Colonic mucosa (tissue), 4 donors: Measurements from ENCODE around the gene ATF4. TPM values are rescaled to one million over a fixed set of nuclear protein-coding genes. Genes with fewer than 3 reads are reported as not detected.

ENCODE experiments used
- DNase-seq: peaks from one replicate; pipeline ENCODE4 v3.0.0-alpha.2; 2020
- H3K27ac ChIP-seq: fragments of 200-600 bp; one replicate; pipeline ENCODE4 v1.8.0; 2021
- H3K27me3 ChIP-seq: fragments of 200-600 bp; one replicate; pipeline ENCODE4 v1.8.0; 2021
- H3K36me3 ChIP-seq: fragments of 200-600 bp; one replicate; pipeline ENCODE4 v1.8.0; 2021
- H3K4me1 ChIP-seq: fragments of 200-600 bp; one replicate; pipeline ENCODE4 v1.8.0; 2021; ENCODE audit warnings: mild to moderate bottlenecking
- H3K4me3 ChIP-seq: fragments of 200-600 bp; one replicate; pipeline ENCODE4 v1.8.0; 2021
- H3K9ac ChIP-seq, 2 donors: one replicate each; pipeline ENCODE4 v1.7.0; 2013; ENCODE audit warnings: control low read depth in 2 of 2, low read depth in 2 of 2, low read length in 2 of 2
- H3K9me3 ChIP-seq: fragments of 200-600 bp; one replicate; pipeline ENCODE4 v1.8.0; 2021
- intact Hi-C: fragments of 100-400 bp; cut with DNase I; formaldehyde crosslinking; loops from one replicate; pipeline ENCODE4 v1.14.1; 2022
- total RNA-seq, 2 donors: library from RNA; stranded (reverse); fragmentation: NEBNext Ultra II Directional in 1 of 2; extraction: Animal tissue kit (Norgen Biotek cat#: 25700) in 1 of 2; gene quantifications; one replicate each; pipeline ENCODE4 v1.2.1, GENCODE V29; 2021
- TF ChIP-seq, protein P1 (sequence below): fragments of 200-600 bp; IDR thresholded peaks from one replicate; pipeline ENCODE4 v1.8.0; 2022; ENCODE audit warnings: antibody characterized with exemption, mild to moderate bottlenecking
- donor health status: healthy.
- donor health status: DM: no; HTN: no; CAD: no.
- donor health status: DM: no; HTN: no; CAD: no.

Gene ATF4
- total RNA-seq, 2 donors from 2014 or later = 279 to 302 TPM

DNA sequence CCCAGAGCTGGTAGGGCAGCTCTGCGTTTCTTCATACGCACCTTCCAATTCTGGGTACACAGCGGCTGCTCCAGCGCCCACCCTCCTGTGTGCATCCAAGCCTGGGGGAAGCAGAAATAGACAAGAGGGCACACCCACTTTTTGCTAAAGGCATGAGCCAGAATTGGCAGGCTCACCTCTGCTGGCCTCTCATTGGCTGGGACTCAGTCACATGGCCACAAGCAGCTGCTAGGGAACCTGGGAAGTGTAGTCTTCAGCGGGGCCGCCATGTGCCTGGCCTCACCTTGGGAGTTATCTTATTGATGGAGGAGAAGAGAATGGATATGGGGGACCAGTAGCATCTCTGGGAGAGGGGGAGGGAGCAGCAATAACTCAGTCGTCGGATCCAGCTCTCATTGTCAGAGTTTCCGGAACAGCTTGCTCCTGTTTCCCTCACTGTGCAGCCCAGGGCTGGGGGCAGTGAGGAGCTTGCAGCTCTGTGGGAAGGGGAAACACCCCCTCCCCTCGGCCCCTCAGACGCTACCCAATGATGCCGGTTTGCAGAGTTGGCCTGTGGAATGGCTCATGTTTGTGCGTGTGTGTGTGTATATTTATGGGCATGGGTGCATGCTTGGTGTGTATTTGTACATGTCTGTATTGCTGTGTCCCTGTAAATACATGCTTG is 30.1 kb upstream of the ATF4 start:
- no peaks in the 10 kb centered on the region for H3K36me3 ChIP-seq

DNA sequence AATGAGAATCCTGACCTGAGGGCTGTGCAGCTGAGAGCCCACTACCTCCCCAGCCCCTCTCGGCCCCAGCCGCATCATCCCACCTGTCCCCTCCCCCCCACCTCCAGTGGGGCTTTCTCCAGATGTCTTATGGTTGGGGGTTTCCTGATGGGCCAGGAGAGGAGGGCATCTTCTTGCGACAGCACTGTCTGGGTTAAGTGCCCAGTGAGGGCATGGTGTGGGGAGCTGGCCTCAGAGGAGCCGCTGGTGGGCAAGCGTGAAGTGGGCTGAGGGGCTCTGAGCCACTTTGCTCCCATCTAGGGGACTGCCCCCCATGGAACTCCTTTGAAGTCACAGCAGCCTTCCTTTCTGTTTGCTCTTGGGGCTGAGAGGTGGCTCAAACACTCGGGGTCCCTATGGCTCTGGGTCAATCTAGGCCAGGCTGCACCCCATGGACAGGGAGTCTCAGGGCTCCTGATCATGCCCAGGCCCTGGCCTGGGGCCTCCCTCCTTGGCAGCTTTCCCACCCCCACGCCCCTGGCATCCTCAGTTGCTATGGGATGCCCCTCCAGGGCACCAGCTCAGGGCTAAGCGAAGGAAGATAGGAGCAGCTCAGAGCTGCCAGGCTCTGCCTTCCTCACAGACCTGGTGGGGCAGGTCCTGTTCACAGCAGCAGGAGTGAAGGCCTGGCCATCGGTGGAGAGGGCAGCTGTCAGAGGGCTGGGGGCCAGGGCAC is 29.2 kb upstream of the ATF4 start:
- H3K4me1 ChIP-seq = peaks cover 7% of the 10 kb centered on the region
- H3K9ac ChIP-seq = no peak overlapping the region
- intact Hi-C loops = loop anchor here (5.0 kb wide), 1 partner anchor 36 kb away; no protein-coding TSS in a partner anchor
- no peak overlapping the region for H3K27ac ChIP-seq
- H3K9me3 ChIP-seq = no peaks in the 10 kb centered on the region
- no peak overlapping the region for H3K4me3 ChIP-seq
- no peaks in the 10 kb centered on the region for H3K27me3 ChIP-seq
- H3K36me3 ChIP-seq = no peaks in the 10 kb centered on the region
- TF ChIP-seq, protein P1, sequence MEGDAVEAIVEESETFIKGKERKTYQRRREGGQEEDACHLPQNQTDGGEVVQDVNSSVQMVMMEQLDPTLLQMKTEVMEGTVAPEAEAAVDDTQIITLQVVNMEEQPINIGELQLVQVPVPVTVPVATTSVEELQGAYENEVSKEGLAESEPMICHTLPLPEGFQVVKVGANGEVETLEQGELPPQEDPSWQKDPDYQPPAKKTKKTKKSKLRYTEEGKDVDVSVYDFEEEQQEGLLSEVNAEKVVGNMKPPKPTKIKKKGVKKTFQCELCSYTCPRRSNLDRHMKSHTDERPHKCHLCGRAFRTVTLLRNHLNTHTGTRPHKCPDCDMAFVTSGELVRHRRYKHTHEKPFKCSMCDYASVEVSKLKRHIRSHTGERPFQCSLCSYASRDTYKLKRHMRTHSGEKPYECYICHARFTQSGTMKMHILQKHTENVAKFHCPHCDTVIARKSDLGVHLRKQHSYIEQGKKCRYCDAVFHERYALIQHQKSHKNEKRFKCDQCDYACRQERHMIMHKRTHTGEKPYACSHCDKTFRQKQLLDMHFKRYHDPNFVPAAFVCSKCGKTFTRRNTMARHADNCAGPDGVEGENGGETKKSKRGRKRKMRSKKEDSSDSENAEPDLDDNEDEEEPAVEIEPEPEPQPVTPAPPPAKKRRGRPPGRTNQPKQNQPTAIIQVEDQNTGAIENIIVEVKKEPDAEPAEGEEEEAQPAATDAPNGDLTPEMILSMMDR = no peak
- no peak for DNase-seq

More for the DNA sequence above, 30.1 kb upstream of the ATF4 start:
- TF ChIP-seq, protein P1 = no peak
- intact Hi-C loops = loop anchor here (5.0 kb wide), 1 partner anchor 37 kb away; no protein-coding TSS in a partner anchor
- Histone ChIP-seq H3K27ac (no peak overlapping the region), H3K9me3 (no peaks in the 10 kb centered on the region), H3K4me1 (peaks cover 7% of the 10 kb centered on the region), H3K9ac (no peak overlapping the region), H3K4me3 (no peak overlapping the region), H3K27me3 (no peaks in the 10 kb centered on the region)
- peak; percentile 79 for DNase-seq

GRCh38 chr22:39491696-39492095 is 28.7 kb upstream of the ATF4 start:
- no peaks in the 10 kb centered on the region for H3K36me3 ChIP-seq
- no peak overlapping the region for H3K27ac ChIP-seq
- intact Hi-C loops = loop anchor here (5.0 kb wide), 1 partner anchor 36 kb away; no protein-coding TSS in a partner anchor
- H3K4me3 ChIP-seq = no peak overlapping the region
- H3K4me1 ChIP-seq = peaks cover 7% of the 10 kb centered on the region
- no peaks in the 10 kb centered on the region for H3K9me3 ChIP-seq
- TF ChIP-seq, protein P1 = no peak
- no peaks in the 10 kb centered on the region for H3K27me3 ChIP-seq
- H3K9ac ChIP-seq = no peak overlapping the region
- no peak for DNase-seq

GRCh38 chr22:39492186-39492585 is 28.2 kb upstream of the ATF4 start:
- intact Hi-C loops = loop anchor here (5.0 kb wide), 1 partner anchor 35 kb away; no protein-coding TSS in a partner anchor

GRCh38 chr22:39493759-39494158 is 26.6 kb upstream of the ATF4 start:
- H3K9ac ChIP-seq = no peak overlapping the region
- TF ChIP-seq, protein P1 = no peak
- H3K27me3 ChIP-seq = no peaks in the 10 kb centered on the region
- no peaks in the 10 kb centered on the region for H3K36me3 ChIP-seq
- H3K9me3 ChIP-seq = no peaks in the 10 kb centered on the region
- intact Hi-C loops = loop anchor here (5.0 kb wide), 1 partner anchor 34 kb away; no protein-coding TSS in a partner anchor
- no peak for DNase-seq
- no peak overlapping the region for H3K27ac ChIP-seq
- H3K4me3 ChIP-seq = no peak overlapping the region
- peaks cover 7% of the 10 kb centered on the region for H3K4me1 ChIP-seq

More at GRCh38 chr22:39492186-39492585, 28.2 kb upstream of the ATF4 start:
- TF ChIP-seq, protein P1 = no peak
- Histone ChIP-seq H3K4me1 (peaks cover 7% of the 10 kb centered on the region), H3K9ac (no peak overlapping the region), H3K4me3 (no peak overlapping the region), H3K9me3 (no peaks in the 10 kb centered on the region), H3K36me3 (no peaks in the 10 kb centered on the region), H3K27me3 (no peaks in the 10 kb centered on the region), H3K27ac (no peak overlapping the region)
- no peak for DNase-seq
